ENCODE results near the gene TEX101. TPM values are rescaled to one million over a fixed set of nuclear protein-coding genes. Genes with fewer than 3 reads are reported as not detected.
"Not testable (repeated sequence)": the region's sequence is repeated elsewhere in the genome, so short reads cannot be mapped to it uniquely, and the experiment has no call there.

TEX101 gene
- total RNA-seq, 4 donors from 2014 or later, result not detected

- in situ Hi-C loops (cut with MboI; ENCODE audit: low sequenced_read_pairs in 4 of 4), result loop anchor here in 1 of 4 donors (25.0 kb wide), 1 partner anchor 227 kb away; the partner anchor contains the start of gene PLAUR
- Histone ChIP-seq H3K4me1 (peaks cover 0 to 5% of the 10 kb centered on the region in 2 donors), H3K27ac (no peak overlapping the region), H3K4me3 (no peak overlapping the region), H3K27me3 (peaks cover 0 to 5% (median 3%) of the 10 kb centered on the region in 3 donors), H3K9me3 (no peaks in the 10 kb centered on the region), H3K36me3 (no peaks in the 10 kb centered on the region)
- TF ChIP-seq CTCF (IDR thresholded peaks at IDR 0.05 in 4 of 5, conservative IDR thresholded peaks at IDR 0.05 in 1 of 5) (no peak), POLR2A (IDR thresholded peaks at IDR 0.05) (no peak)
- intact Hi-C loops (cut with DNase I; ENCODE audit: low total_unique reads), result no loop called here
- no peak for ATAC-seq
- no peak for DNase-seq
Measured at GRCh38 chr19:43435775-43436174, 21.1 kb downstream of the TEX101 start.

- H3K36me3 ChIP-seq; H3K9me3 ChIP-seq; DNase-seq; H3K27ac ChIP-seq; H3K4me3 ChIP-seq; intact Hi-C loops (cut with DNase I; ENCODE audit: low total_unique reads); H3K27me3 ChIP-seq; H3K4me1 ChIP-seq; ATAC-seq: not testable (repeated sequence)
- in situ Hi-C loops (cut with MboI; ENCODE audit: low sequenced_read_pairs in 4 of 4), result loop anchor here in 1 of 4 donors (25.0 kb wide), 1 partner anchor 225 kb away; the partner anchor contains the start of gene PLAUR
Measured at GRCh38 chr19:43437284-43437683, 22.6 kb downstream of the TEX101 start.

GRCh38 chr19:43437712-43438111 lies 23.0 kb downstream of the TEX101 start:
- H3K4me1 ChIP-seq, result peaks cover 0 to 5% of the 10 kb centered on the region in 2 donors
- no peak for TF ChIP-seq POLR2A (IDR thresholded peaks at IDR 0.05)
- no peak for TF ChIP-seq CTCF (IDR thresholded peaks at IDR 0.05 in 4 of 5, conservative IDR thresholded peaks at IDR 0.05 in 1 of 5)
- no peak for ATAC-seq
- no peak overlapping the region for H3K27ac ChIP-seq
- in situ Hi-C loops (cut with MboI; ENCODE audit: low sequenced_read_pairs in 4 of 4), result loop anchor here in 1 of 4 donors (25.0 kb wide), 1 partner anchor 225 kb away; the partner anchor contains the start of gene PLAUR
- intact Hi-C loops (cut with DNase I; ENCODE audit: low total_unique reads), result no loop called here
- no peak overlapping the region for H3K4me3 ChIP-seq
- peaks cover 0 to 5% (median 3%) of the 10 kb centered on the region in 3 donors for H3K27me3 ChIP-seq
- DNase-seq, result no peak
- no peaks in the 10 kb centered on the region for H3K9me3 ChIP-seq
- no peaks in the 10 kb centered on the region for H3K36me3 ChIP-seq

- no peak overlapping the region for H3K27ac ChIP-seq
- ATAC-seq, result no peak
- H3K9me3 ChIP-seq, result no peaks in the 10 kb centered on the region
- no peak overlapping the region for H3K4me3 ChIP-seq
- no peaks in the 10 kb centered on the region for H3K36me3 ChIP-seq
- intact Hi-C loops (cut with DNase I; ENCODE audit: low total_unique reads), result no loop called here
- TF ChIP-seq POLR2A (IDR thresholded peaks at IDR 0.05) (no peak), CTCF (IDR thresholded peaks at IDR 0.05 in 4 of 5, conservative IDR thresholded peaks at IDR 0.05 in 1 of 5) (no peak)
- in situ Hi-C loops (cut with MboI; ENCODE audit: low sequenced_read_pairs in 4 of 4), result loop anchor here in 1 of 4 donors (25.0 kb wide), 1 partner anchor 224 kb away; the partner anchor contains the start of gene PLAUR
- no peak for DNase-seq
- peaks cover 0 to 5% of the 10 kb centered on the region in 2 donors for H3K4me1 ChIP-seq
- peaks cover 0 to 5% (median 3%) of the 10 kb centered on the region in 3 donors for H3K27me3 ChIP-seq
Measured at GRCh38 chr19:43438291-43439031, 23.8 kb downstream of the TEX101 start.

- Histone ChIP-seq H3K27me3 (peaks cover 0 to 5% (median 3%) of the 10 kb centered on the region in 3 donors), H3K4me3 (no peak overlapping the region), H3K36me3 (no peaks in the 10 kb centered on the region), H3K9me3 (no peaks in the 10 kb centered on the region), H3K4me1 (peaks cover 0 to 5% of the 10 kb centered on the region in 2 donors), H3K27ac (no peak overlapping the region)
- ATAC-seq (no peak), DNase-seq (no peak)
- intact Hi-C loops (cut with DNase I; ENCODE audit: low total_unique reads), result no loop called here
- TF ChIP-seq POLR2A (IDR thresholded peaks at IDR 0.05), result no peak
- no peak for TF ChIP-seq CTCF (IDR thresholded peaks at IDR 0.05 in 4 of 5, conservative IDR thresholded peaks at IDR 0.05 in 1 of 5)
- in situ Hi-C loops (cut with MboI; ENCODE audit: low sequenced_read_pairs in 4 of 4), result loop anchor here in 1 of 4 donors (25.0 kb wide), 1 partner anchor 223 kb away; the partner anchor contains the start of gene PLAUR
Measured at GRCh38 chr19:43439032-43439708, 24.5 kb downstream of the TEX101 start.

Data from gastrocnemius medialis (tissue), 4 donors.